ENCODE results near the gene MON1B.
"Not testable (repeated sequence)": the region's sequence is repeated elsewhere in the genome, so short reads cannot be mapped to it uniquely, and the experiment has no call there.

Gene MON1B

DNA sequence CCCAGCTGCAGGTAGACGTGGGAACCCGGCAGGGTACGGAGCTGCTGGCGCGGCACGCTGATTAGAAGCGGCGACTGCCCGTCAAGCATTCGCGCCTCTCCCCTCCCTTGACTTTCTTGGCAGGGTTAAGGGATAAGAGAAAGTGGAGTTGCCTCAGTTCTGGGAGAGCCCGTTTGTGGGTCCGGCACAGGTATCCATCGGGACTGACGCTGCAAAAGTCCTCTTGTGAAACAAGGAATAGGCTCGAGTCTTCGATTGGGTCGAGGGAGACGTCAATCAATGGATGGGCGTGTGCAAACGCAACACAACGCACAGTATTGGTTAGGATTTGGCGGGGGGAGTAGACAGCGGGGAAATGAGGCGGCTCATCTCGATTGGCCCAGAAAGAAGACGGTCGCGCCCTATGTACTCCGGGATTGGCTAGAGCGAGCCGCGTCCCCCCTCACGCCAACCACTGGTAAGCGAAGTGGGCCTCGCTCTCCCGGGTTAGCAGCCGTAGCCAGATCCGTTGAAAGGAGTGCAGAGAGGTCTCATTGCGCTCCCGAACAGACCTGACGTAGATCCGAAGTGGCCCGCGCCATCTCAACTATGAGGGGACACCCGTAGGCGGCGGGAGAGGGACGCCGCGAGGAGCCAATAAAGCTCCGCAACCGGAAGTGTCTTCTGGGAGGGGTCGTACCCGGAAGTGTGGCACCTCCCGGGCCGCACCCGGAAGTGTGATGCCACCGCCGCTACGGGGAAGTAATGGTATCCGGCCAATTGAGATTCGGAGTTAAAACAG lies at the start of gene MON1B:
Gene MON1B (plus strand): TSS at position 713 of the 781 bp plus-strand sequence. CDS start 296 bp downstream, outside the sequence.
- peak; percentile 91 for DNase-seq

DNA sequence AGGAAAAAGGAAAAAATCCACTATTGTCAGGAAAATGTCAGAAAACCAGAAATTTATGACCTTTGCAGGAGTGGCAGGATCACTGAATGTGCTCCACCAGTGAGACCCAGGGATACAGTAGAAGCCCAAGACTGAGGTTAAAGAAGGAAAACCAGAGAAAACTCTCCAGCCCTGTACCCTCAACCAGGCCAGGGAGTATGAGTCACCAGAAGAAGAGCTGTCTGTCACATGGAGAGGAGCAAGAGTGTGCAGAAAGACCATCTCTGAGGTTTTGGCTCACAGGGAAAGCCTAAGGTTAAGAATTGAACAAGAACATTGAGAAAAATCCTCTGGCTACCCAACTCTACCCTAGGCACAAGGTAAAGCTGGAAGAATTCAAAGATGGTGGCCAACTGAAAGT lies 47.6 kb upstream of the MON1B start:
- DNase-seq: no peak

DNA sequence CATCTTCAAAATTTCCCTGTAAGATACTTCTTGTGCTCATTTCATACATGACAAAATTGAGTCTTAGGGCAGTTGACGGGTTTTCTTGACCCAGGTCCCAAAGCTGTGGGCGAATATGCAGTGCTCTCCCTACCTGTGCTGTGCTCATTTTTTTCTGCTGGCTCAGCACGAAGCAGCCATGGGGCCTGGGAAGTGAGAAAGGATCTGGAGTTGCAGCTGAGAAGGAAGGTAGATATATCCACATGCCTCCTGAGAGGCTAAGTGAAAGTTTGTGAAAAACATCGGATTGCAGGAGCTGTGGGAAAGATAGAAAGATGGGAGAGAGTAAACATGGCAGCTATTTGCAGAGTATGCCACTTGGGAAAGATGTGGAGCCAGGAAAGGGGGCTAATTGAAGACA lies 42.9 kb upstream of the MON1B start:
- DNase-seq: no peak

DNA sequence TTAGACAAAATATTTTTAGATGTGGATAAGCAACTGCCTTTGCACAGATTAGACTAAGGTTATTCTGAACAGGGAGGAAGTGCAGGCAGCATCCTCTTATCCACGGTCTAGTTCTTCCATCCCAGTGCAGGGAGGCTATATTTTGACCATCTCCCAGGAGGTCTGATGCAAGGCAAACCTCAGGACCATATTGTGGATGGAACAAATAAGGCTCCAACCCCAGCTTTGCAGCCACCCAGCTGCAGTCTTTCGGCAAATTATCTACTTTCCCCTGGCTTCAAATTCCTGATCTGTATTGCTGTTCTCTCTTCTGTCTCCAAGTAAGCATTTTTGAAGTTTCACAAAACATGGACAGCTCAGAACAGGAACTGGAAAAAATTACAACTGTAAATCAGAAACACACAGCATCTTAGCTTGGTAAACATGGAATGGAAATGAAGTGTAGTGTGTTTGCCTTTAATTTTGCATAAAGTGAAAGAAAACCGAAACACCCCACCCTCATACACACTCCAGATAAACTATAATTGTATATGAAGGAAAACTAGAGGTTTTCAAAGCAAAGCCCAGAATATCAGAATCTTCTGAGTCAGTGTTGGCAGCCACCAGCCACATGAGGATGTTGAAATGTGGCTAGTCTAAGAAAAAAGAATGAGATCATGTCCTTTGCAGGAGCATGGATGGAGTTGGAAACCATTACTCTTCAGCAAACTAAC lies 33.5 kb upstream of the MON1B start:
- DNase-seq: no peak

DNA sequence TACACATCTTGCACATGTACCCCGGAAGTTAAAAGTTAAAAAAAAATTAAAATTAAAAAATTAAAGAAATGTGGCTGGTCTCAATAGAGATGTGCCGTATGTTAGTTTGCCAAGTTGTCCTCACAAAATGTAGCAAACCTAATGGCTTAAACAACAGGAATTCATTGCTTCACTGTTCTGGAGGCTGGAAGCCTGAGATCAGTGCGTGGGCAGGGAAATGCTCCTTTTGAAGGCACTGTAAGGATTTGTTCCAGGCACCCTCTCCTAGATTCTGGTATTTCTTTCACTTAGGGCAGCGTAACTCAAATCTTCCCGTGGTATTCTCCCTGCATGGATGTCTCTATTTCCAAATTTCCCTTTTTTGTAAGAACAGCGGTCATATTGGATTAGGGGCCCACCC lies 32.7 kb upstream of the MON1B start:
- no peak for DNase-seq

DNA sequence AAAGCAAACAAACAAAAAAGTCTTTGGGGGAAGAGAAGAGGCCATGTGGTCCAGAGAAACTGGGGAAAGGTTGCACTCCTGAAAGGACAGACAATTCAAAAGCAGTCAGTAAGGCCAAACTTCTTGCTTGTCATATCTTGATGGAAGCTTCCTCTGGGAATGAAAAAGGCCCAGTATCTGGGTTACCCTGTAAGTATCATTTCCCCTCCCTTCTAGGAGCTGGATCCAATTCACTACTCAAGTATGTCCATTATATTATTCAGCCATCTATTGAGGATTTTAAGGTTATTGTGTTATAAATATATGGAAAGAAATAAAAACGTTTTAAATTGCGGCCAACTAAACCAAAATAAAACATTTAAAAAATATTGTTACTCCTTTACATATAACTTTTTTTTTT lies 26.0 kb upstream of the MON1B start:
- DNase-seq: no peak

DNA sequence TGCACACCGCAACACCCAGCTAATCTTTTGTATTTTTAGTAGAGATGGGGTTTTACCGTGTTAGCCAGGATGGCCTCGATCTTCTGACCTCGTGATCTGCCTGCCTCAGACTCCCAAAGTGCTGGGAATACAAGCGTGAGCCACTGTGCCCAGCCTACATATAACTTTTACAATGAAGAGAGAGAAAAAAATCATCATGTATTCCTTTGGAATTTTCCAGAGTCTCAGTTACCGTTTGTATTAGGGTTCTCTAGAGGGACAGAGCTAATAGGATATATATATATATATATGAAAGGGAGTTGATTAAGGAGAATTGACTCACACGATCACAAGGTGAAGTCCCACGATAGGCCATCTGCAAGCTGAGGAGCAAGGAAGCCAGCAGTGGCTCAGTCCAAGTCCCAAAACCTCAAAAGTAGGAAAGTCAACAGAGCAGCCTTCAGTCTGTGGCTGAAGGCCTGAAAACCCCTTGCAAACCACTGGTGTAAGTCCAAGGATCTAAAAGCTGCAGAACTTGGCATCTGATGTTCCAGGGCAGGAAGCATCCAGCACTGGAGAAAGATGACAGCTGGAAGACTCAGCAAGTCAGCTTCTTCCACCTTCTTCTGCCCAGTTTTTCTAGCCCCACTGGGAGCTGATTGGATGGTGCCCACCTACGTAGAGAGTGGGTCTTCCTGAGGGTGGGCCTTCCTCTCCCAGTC lies 25.3 kb upstream of the MON1B start:
- not testable (repeated sequence) for DNase-seq

DNA sequence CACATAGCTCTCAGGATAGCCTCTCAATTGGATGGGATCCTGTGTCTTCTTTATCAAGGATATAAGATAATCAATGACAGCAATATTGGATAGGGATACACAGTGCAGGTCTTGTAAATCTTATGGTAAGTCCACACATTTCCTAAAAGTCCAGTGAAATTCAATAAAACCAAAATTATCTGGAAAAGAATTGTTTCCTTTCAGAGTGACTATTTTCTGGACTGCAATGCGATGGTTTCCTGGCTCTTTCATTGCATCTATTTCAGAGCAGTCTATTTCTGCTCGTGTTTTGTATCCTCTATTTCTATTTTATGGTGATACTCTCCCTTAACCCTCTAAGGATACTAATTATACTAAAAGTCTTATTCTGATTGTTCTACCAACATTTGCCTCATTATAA lies 24.3 kb upstream of the MON1B start:
- no peak for DNase-seq

DNA sequence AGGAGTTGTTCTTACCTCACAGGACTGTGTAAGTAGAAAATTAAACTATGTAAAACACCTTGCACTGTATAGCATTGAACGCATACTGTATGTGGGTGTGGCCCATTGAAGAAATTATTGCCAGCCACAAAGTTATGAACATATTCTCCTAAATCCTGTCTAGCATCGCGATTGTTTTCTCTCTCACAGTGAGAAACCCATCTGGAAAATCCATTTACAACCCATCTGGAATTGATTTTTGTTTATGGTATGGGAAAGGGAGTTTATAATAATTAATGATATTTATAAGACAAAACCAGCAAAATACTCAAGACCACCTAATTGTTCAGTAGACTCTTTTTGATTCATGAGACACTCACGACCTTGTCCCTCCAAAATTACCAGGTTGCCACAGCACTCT lies 22.1 kb upstream of the MON1B start:
- no peak for DNase-seq

DNA sequence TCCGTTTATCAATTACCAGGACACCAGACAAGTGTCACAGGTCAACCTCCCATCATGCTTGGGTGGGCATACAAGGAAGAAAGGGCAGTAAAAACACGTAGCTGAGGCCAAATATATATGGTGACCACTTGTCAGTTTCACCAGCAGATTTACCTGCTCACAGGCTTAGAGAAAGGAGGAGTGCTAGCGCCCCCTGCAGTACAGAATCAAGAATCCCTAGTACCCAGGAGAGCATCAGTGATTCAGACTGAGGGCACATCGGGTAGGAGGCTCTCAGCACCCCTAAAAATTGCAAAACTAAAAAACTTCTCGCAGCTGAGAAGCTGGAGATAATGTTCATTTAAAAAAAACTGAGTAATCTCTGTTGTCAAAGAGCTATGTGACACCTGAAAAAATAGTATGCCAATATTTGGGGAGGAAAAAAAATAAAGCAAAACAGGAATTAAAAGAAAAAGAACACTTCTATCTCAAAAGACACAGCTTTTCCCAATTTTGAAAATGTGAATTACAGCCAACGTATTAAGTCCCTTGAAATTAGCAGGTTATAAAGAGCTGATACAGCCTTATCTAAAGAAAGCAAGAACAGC lies 21.2 kb upstream of the MON1B start:
- no peak for DNase-seq

DNA sequence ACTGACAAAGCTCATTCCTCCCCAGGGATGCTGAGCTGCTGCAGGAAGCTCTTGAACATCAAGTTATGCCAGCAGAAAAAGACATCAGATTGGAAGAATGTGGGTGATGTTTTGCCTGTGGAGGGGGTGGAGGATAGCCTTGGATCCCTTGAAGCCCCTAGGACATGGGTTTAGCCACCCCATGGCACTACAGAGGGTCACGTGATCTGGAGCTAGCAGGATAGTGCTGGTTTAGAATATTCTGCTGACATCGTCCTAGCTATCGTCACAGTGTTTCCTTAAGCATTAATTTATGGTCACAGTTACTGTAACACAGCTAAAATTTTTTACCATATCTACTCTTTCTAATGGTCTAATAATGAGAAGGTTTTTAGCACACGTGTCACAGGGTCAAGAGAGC lies 20.2 kb upstream of the MON1B start:
- DNase-seq: no peak

DNA sequence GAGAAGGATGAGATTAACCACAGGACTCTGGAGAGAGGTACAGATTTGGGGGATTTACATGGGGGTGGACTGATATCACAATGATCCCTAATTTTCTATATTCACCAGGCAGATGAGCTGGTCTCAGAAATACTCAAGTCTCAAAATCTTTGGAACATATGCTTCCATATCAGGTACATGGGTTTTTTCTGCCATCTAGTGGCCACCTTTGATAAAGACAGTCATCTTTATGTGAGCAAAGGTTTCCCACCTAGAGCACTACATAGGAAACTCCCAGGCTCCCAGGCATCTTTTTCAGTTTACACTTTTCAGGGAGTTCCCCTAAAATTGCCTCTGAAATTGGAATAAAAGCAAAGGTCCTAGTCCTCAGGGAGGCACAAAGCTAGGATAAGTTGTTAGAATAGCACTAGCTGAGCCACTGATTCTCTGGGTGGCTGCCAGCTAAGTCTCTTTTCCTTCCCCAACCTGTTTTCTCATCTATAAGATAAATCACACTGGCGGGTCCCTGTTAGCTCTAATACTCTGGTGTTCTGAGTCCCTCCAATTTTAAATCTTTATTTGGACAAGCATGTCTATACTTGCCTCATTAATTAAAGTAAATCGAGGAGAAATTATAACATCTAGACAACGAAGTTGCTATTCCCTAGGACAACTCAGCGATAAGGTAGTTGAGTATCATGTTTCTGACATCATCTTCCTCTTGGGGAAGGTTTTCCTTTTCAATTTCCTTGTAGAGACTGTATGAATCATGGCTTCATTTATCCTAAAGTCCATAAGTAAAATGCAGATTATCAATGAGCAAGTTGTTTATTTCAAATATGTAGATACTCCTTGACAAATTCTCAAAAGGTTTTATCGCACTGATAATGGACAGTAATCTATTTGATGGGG lies 19.0 kb upstream of the MON1B start:
- DNase-seq: no peak

DNA sequence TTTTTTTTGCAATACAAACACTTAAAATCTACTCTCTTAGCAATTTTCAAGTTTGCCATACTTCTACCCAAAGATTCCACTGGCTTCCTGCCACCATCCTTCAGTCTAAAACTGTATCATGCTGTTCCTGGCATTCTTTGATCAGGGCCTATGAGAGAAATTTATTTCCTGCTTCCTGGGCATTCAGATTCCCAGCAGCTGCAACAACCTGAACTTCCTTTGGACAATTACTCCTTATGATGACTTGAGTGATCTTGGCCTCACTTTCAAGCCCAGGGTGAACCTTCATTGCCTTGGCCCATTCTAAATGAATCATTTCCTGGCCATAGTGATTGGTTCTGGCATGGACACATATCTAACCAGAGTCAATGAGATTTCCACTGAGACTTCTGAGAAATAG lies 18.0 kb upstream of the MON1B start:
- no peak for DNase-seq

DNA sequence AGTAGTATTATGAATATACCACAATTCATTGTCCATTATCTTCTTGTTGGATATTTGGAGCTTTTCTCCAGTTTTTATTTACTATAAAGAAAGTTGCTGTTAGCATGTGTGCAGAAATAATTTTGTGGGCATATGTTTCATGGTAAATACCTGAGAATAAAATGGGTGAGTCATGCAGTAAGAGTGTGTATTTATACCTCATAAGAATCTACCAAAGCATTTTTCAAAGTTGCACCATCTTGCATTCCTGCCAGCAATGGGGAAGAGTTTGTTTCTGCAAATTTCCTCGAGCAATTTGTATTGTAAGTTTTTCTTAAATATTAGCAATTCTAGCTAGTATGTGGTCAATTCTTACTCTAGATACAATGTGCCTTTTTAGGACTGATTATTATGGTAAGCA lies 7.9 kb upstream of the MON1B start:
- no peak for DNase-seq

DNA sequence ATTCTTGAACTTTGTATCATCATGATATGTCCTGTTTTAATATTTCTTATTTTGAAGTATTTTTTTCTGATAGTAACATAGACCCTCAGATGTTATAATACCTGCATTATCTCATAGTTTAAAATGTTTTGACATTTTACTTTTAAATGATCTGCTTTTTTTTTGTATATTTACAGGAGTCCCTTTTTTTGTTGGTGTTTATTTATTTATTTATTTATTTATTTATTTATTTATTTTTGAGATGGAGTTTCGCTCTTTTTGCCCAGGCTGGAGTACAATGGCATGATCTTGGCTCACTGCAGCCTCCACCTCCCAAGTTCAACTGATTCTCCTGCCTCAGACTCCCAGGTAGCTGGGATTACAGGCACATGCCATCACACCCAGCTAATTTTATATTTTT lies 4.7 kb upstream of the MON1B start:
- DNase-seq: not testable (repeated sequence)

DNA sequence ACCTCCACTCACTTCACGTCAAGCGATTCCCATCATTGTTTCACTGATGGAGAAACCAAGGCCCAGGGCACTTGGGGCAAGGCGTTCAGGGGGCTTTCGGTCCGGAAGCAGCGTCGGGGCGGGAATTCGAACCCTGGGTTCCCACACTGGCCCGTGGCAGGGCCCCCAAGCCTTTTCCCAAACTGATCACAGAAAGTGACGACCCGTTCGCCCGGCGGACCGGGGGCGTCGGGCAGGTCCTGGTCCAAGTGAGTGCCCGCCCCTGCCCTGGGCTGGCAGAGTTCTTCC lies 856 bp upstream of the MON1B start:
- DNase-seq: no peak

DNA sequence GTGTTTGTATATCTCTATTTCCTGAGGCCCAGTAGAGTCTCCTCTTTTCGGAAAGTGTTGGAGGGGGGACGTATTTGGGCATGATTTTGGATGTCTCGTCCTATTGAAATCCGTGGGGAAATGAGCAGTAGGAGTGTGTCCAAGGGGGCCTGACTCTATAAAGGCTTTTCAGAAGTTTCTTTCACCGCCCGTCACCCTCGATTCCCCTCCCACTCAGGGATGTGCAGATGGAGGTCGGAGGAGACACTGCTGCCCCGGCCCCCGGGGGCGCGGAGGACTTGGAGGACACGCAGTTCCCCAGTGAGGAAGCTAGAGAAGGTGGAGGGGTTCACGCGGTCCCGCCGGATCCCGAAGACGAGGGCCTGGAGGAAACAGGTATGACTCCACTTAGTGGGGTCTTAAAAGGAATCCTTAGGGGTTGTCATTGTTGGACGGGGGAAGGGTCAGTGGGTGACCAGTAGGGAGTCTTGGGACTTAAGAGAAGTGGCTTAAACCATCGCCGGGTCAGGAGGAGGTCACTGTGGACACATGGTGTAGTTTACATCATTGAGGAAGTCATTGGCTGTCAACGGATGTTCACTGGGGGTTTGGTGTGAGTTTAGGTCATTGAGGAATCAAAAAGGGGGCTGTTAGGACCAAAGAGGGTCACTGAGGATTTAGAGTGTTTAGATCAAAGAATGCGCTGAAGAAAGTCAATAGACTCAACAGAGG lies 424 bp downstream of the MON1B start:
- no peak for DNase-seq

DNA sequence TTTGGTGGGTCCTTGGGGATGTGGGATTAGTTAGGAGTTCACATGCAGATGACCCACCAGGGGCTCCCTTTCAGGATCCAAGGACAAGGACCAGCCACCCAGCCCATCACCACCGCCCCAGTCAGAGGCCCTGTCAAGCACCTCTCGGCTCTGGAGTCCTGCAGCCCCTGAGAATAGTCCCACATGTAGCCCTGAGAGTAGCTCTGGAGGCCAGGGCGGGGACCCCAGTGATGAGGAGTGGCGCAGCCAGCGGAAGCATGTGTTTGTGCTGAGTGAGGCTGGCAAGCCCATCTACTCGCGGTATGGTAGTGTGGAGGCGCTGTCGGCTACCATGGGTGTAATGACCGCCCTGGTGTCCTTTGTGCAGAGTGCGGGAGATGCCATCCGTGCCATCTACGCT lies 2.4 kb downstream of the MON1B start:
- DNase-seq: no peak

DNA sequence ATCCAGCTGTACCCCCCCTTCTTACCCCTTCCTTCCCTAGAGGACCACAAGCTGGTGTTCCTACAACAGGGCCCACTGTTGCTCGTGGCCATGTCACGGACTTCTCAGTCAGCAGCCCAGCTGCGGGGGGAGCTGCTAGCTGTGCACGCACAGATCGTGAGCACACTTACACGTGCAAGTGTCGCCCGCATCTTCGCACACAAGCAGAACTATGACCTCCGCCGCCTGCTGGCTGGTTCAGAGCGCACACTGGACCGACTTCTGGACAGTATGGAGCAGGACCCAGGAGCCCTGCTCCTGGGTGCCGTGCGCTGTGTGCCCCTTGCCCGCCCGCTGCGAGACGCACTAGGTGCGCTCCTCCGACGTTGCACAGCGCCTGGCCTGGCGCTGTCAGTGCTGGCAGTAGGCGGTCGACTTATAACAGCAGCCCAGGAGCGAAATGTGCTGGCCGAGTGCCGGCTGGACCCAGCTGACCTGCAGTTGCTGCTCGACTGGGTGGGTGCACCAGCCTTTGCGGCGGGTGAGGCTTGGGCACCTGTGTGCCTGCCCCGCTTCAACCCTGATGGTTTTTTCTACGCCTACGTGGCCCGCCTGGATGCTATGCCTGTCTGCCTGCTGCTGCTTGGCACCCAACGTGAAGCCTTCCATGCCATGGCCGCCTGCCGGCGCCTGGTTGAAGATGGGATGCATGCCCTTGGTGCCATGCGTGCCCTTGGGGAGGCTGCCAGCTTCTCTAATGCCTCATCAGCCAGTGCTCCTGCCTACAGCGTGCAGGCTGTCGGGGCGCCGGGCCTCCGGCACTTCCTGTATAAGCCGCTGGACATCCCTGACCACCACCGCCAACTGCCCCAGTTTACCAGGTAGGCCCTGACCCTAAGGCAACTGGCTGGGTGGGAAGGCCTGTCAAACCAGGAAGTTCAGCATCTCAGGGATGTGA lies 3.6 kb downstream of the MON1B start:
- no peak for DNase-seq

DNA sequence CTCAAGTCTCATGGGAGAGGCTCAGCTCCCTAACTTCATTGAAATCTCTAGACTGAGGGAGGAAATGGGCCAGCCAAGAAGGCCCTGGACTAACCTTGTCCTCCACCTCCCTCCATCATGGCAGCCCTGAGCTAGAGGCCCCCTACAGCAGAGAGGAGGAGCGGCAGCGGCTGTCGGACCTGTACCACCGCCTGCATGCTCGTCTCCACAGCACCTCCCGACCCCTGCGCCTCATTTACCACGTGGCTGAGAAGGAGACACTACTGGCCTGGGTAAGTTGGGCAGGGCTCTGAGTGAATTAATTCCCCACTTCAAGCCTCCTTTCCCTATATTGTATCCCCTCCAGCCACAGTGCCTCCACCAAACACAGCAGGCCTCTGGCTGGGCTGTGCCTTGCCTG lies 4.4 kb downstream of the MON1B start:
- DNase-seq: no peak

DNA sequence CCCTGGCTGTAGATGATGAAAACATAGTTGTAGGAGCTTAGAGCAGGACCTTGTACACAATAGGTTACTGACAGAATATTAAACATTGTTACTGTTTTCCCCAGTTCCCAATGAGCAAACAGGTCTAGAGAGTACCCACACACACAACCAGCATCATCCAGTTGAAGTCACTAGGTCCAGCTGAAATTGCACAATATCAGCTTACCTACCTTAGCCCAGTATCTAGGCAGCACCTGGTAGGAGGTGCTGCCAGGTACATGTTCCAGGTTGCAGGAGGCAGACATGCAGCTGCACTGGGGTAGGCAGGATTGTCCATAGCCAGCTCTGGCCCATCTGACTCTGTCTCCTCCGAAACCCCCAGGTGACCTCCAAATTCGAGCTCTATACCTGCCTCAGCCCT lies 6.8 kb downstream of the MON1B start:
- no peak for DNase-seq

All from SIG-M5 (cell line).